ENCODE results near the gene ZNF735. TPM values are rescaled to one million over a fixed set of nuclear protein-coding genes. Genes with fewer than 3 reads are reported as not detected.

The ZNF735 gene
- total RNA-seq, 1 donor from 2014 or later: not detected

DNA sequence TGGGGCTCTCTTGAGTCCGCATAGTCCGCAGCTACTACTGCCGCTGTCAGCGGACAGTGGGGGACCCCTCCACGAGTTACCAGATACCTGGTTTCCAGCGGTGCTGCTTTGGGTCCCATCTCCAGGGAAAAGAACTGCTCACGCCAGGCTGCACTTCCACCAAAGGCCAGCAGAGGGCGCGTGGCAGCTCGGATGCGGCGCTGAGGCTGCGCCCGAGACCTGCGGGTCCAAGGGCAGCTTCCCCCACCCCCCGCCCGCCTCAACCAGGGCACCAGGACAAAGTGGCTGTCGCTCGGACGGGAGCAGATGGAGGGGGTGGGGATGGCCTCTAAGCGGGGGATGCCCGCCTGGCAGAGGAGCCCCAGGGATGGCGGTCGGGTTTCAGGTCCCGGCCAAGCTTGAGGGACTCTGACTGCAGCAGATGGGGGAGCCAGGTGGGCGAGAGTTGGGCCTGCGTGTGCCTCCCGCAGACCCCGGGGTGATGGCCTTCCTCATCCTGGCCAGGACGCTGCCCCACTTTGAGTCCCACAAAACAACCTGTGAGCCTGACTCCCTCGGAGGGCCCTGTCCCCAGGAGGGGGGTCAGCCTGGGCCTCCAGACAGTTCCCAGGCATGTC is 23.8 kb upstream of the ZNF735 start:
- DNase-seq (ENCODE audit: low spot score): no peak
- Histone ChIP-seq H3K27ac (no peak overlapping the region), H3K79me2 (ENCODE audit: low read depth) (no peaks in the 10 kb centered on the region), H3K27me3 (no peaks in the 10 kb centered on the region), H2AFZ (replicated peaks) (no peak overlapping the region), H3F3A (ENCODE audit: low read depth) (no peaks in the 10 kb centered on the region), H3K36me3 (no peaks in the 10 kb centered on the region), H3K4me1 (no peaks in the 10 kb centered on the region), H4K20me1 (ENCODE audit: low read depth) (no peaks in the 10 kb centered on the region), H3K9me3 (ENCODE audit: low read depth) (peaks cover 26% of the 10 kb centered on the region), H3K4me3 (no peak overlapping the region), H3K4me2 (no peak overlapping the region), H3K9ac (no peak overlapping the region)
- Mint-ChIP-seq H3K4me1 (no peaks in the 10 kb centered on the region), H3K36me3 (no peaks in the 10 kb centered on the region), H3K27me3 (ENCODE audit: insufficient read depth, low read depth) (peaks cover 2% of the 10 kb centered on the region), H3K4me3 (no peak overlapping the region), H3K27ac (no peak overlapping the region), H3K9me3 (peaks cover 42% of the 10 kb centered on the region)
- TF ChIP-seq EZH2 (IDR thresholded peaks at IDR 0.05): no peak
- TF ChIP-seq, protein P1, sequence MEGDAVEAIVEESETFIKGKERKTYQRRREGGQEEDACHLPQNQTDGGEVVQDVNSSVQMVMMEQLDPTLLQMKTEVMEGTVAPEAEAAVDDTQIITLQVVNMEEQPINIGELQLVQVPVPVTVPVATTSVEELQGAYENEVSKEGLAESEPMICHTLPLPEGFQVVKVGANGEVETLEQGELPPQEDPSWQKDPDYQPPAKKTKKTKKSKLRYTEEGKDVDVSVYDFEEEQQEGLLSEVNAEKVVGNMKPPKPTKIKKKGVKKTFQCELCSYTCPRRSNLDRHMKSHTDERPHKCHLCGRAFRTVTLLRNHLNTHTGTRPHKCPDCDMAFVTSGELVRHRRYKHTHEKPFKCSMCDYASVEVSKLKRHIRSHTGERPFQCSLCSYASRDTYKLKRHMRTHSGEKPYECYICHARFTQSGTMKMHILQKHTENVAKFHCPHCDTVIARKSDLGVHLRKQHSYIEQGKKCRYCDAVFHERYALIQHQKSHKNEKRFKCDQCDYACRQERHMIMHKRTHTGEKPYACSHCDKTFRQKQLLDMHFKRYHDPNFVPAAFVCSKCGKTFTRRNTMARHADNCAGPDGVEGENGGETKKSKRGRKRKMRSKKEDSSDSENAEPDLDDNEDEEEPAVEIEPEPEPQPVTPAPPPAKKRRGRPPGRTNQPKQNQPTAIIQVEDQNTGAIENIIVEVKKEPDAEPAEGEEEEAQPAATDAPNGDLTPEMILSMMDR (IDR thresholded peaks at IDR 0.05): peak; percentile 34

DNA sequence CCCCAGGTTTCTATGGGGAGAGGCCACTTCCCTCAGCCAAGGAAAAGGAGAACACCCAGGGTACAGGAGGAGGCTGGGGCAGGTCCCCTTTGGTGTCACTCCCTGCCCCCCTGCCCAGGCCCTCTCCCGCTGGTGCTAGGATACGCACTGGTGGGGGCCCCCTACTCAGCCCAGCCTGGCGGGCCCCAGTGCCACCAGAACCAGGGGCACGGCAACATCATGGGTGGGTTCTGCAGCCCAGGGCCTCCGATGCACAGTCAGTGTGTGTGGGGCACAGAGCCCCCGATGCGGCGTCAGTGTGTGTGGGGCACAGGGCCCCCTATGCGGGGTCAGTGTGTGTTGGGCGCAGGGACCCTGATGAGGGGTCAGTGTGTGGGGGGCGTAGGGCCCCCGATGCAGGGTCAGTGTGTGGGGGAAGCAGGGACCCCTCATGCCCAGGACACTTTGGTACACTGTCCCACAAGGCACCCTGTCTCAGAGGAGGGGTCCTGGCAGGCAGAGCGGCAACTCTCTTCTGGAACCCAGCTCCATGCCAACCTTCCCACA is 23.1 kb upstream of the ZNF735 start:
- no peaks in the 10 kb centered on the region for H3K4me1 Mint-ChIP-seq
- H3K9me3 Mint-ChIP-seq: peaks cover 43% of the 10 kb centered on the region
- H3K27me3 ChIP-seq: no peaks in the 10 kb centered on the region

DNA sequence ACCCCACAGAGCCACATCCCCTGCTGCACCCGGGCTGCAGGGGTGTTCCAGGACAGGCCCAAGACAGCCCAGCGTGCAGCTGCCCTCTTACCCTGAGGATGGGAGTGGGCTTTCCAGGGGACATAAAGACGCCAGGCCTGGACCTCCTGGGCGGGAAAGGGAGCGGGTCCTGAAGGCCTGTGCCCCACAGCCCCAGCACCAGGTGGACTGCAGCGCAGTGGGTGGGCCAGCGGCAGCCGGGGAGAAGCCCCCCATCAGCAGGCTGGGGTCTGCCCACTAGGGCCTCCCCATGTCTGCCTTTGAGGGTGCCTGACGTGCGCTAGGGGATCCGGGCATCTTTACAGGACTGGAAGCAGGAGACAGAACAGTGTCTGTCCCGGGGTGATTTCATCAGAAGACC is 22.6 kb upstream of the ZNF735 start:
- Mint-ChIP-seq H3K9me3 (peaks cover 45% of the 10 kb centered on the region), H3K27me3 (ENCODE audit: insufficient read depth, low read depth) (peaks cover 2% of the 10 kb centered on the region), H3K36me3 (no peaks in the 10 kb centered on the region), H3K4me1 (no peaks in the 10 kb centered on the region), H3K4me3 (no peak overlapping the region), H3K27ac (no peak overlapping the region)
- Histone ChIP-seq H3K36me3 (no peaks in the 10 kb centered on the region), H3F3A (ENCODE audit: low read depth) (no peaks in the 10 kb centered on the region), H3K4me1 (no peaks in the 10 kb centered on the region), H4K20me1 (ENCODE audit: low read depth) (no peaks in the 10 kb centered on the region), H3K9ac (no peak overlapping the region), H2AFZ (replicated peaks) (no peak overlapping the region), H3K27ac (no peak overlapping the region), H3K27me3 (no peaks in the 10 kb centered on the region), H3K4me3 (no peak overlapping the region), H3K79me2 (ENCODE audit: low read depth) (no peaks in the 10 kb centered on the region), H3K4me2 (no peak overlapping the region), H3K9me3 (ENCODE audit: low read depth) (peaks cover 26% of the 10 kb centered on the region)
- no peak for TF ChIP-seq EZH2phosphoT487 (IDR thresholded peaks at IDR 0.05)
- no peak for TF ChIP-seq EZH2 (IDR thresholded peaks at IDR 0.05)
- TF ChIP-seq, protein P1 (IDR thresholded peaks at IDR 0.05): no peak
- DNase-seq (ENCODE audit: low spot score): no peak

More for the DNA sequence above, 23.1 kb upstream of the ZNF735 start:
- no peak for DNase-seq (ENCODE audit: low spot score)
- H3K27me3 Mint-ChIP-seq (ENCODE audit: insufficient read depth, low read depth): peaks cover 2% of the 10 kb centered on the region
- Histone ChIP-seq H3K9ac (no peak overlapping the region), H3K4me2 (no peak overlapping the region), H4K20me1 (ENCODE audit: low read depth) (no peaks in the 10 kb centered on the region), H2AFZ (replicated peaks) (no peak overlapping the region), H3K4me3 (no peak overlapping the region), H3K27ac (no peak overlapping the region), H3K9me3 (ENCODE audit: low read depth) (peaks cover 26% of the 10 kb centered on the region), H3K36me3 (no peaks in the 10 kb centered on the region), H3K4me1 (no peaks in the 10 kb centered on the region), H3K79me2 (ENCODE audit: low read depth) (no peaks in the 10 kb centered on the region), H3F3A (ENCODE audit: low read depth) (no peaks in the 10 kb centered on the region)
- no peak overlapping the region for H3K27ac Mint-ChIP-seq
- no peak overlapping the region for H3K4me3 Mint-ChIP-seq
- H3K36me3 Mint-ChIP-seq: no peaks in the 10 kb centered on the region
- TF ChIP-seq, protein P1 (IDR thresholded peaks at IDR 0.05): no peak
- TF ChIP-seq EZH2phosphoT487 (IDR thresholded peaks at IDR 0.05) (no peak), EZH2 (IDR thresholded peaks at IDR 0.05) (no peak)

Data from neural progenitor cell (in vitro differentiated cells).